Keratinocyte (primary cell): ENCODE data around the gene HYDIN. TPM values are rescaled to one million over a fixed set of nuclear protein-coding genes. Genes with fewer than 3 reads are reported as not detected.

Source experiments
- DNase-seq: peaks from one replicate; pipeline ENCODE4 v3.0.0-alpha.2; 2011; ENCODE audit warnings: low read depth, missing footprints, low spot score
- FAIRE-seq: peaks from 2 replicates; lab custom pipeline; 2011; peaks lifted over from hg19 to GRCh38; lab: Jason Lieb, UNC
- H2AFZ ChIP-seq: 2 replicates; pipeline ENCODE4 v1.6.0; 2012; ENCODE audit warnings: low read length, control low read depth, inconsistent platforms; ENCODE audit not compliant: control insufficient read depth
- H3K27ac ChIP-seq: 2 replicates; pipeline ENCODE4 v1.5.1; 2011; ENCODE audit warnings: low read length; ENCODE audit not compliant: control insufficient read depth, insufficient read depth
- H3K27me3 ChIP-seq: 3 replicates; pipeline ENCODE4 v1.6.0; 2011; ENCODE audit warnings: low read length; ENCODE audit not compliant: control insufficient read depth, insufficient read depth; ENCODE audit errors: extremely low read depth
- H3K36me3 ChIP-seq, 2 experiments: 2 replicates in 1 of 2; 3 replicates in 1 of 2; pipeline ENCODE4 v1.5.1; 2011; ENCODE audit warnings: low read length in 2 of 2, mild to moderate bottlenecking in 1 of 2; ENCODE audit not compliant: control insufficient read depth in 2 of 2, insufficient read depth in 2 of 2; ENCODE audit errors: extremely low read depth in 1 of 2
- H3K4me1 ChIP-seq: 3 replicates; pipeline ENCODE4 v1.5.1; 2011; ENCODE audit warnings: low read length; ENCODE audit not compliant: control insufficient read depth, insufficient read depth; ENCODE audit errors: extremely low read depth
- H3K4me2 ChIP-seq: 3 replicates; pipeline ENCODE4 v1.6.0; 2011; ENCODE audit warnings: low read depth, low read length; ENCODE audit not compliant: control insufficient read depth, insufficient read depth; ENCODE audit errors: extremely low read depth
- H3K4me3 ChIP-seq, 3 experiments: fragments of 200-600 bp in 1 of 3; sonication (generic) in 1 of 3; 2 replicates in 2 of 3; 3 replicates in 1 of 3; pipeline ENCODE4 v1.5.1; 2011 to 2016; ENCODE audit warnings: low read length in 3 of 3, mild to moderate bottlenecking in 3 of 3, control low read depth in 2 of 3, inconsistent platforms in 1 of 3, low read depth in 1 of 3, mixed read lengths in 1 of 3, mixed run types in 1 of 3, moderate library complexity in 1 of 3; ENCODE audit not compliant: control insufficient read depth in 2 of 3, insufficient read depth in 2 of 3; ENCODE audit errors: extremely low read depth in 1 of 3
- H3K79me2 ChIP-seq: 2 replicates; pipeline ENCODE4 v1.6.0; 2012; ENCODE audit warnings: low read length; ENCODE audit not compliant: control insufficient read depth, insufficient read depth
- H3K9ac ChIP-seq: 3 replicates; pipeline ENCODE4 v1.6.0; 2011; ENCODE audit warnings: low read length; ENCODE audit not compliant: control insufficient read depth, insufficient read depth; ENCODE audit errors: extremely low read depth
- H3K9me1 ChIP-seq: 3 replicates; pipeline ENCODE4 v1.6.0; 2011; ENCODE audit warnings: low read length; ENCODE audit not compliant: control insufficient read depth, insufficient read depth; ENCODE audit errors: extremely low read depth
- H3K9me3 ChIP-seq: 2 replicates; pipeline ENCODE4 v1.5.1; 2012; ENCODE audit warnings: low read depth, low read length; ENCODE audit not compliant: control insufficient read depth
- H4K20me1 ChIP-seq: 3 replicates; pipeline ENCODE4 v1.6.0; 2011; ENCODE audit warnings: low read length; ENCODE audit not compliant: control insufficient read depth, insufficient read depth; ENCODE audit errors: extremely low read depth
- EZH2 ChIP-seq: IDR thresholded peaks from one replicate; pipeline ENCODE4 v1.6.1; 2012; ENCODE audit warnings: inconsistent platforms, mild to moderate bottlenecking, low read length, moderate library complexity
- dilution Hi-C: fragments of 300-500 bp; cut with MboI; formaldehyde crosslinking; loops from one replicate; pipeline ENCODE4 v1.7.0; 2020; ENCODE audit warnings: low sequenced_read_pairs; ENCODE audit not compliant: extremely low pct_ligation_motif_present
- polyA plus RNA-seq, 5 experiments: library from polyadenylated mRNA; depleted of rRNA in 3 of 5; stranded (reverse) in 3 of 5; stranded (forward) in 1 of 5; unstranded in 1 of 5; fragments of >200 nt; gene quantifications; 1 replicate in 1 of 5; 2 replicates in 3 of 5; 3 replicates in 1 of 5; pipeline versions ENCODE4 v1.2.1 to v1.2.3, GENCODE V29; 2011 to 2012; ENCODE audit warnings: missing spikeins in 2 of 5, low read depth in 1 of 5, low replicate concordance in 1 of 5
- TF ChIP-seq, protein P1 (sequence below), 3 experiments: IDR thresholded peaks in 1 of 3; conservative IDR thresholded peaks in 1 of 3; optimal IDR thresholded peaks in 1 of 3; 2 replicates in 2 of 3; 3 replicates in 1 of 3; pipeline versions ENCODE3 to v1.5.1; 2011; ENCODE audit warnings: low read length in 3 of 3, mild to moderate bottlenecking in 3 of 3, moderate library complexity in 2 of 3, control low read depth in 1 of 3, inconsistent platforms in 1 of 3; ENCODE audit not compliant: insufficient read depth in 2 of 3; ENCODE audit errors: extremely low read depth in 1 of 3

Gene HYDIN
- polyA plus RNA-seq, 1 donor (not counting 4 experiments of a cell fraction or from before 2014, with no cell fraction given), result 0.49 TPM

- Histone ChIP-seq H3K79me2 (no peaks in the 10 kb centered on the region), H3K4me1 (no peaks in the 10 kb centered on the region), H3K9me1 (no peaks in the 10 kb centered on the region), H3K36me3 (peaks cover 33 to 48% of the 10 kb centered on the region in 2 experiments), H3K27ac (no peak overlapping the region), H3K4me2 (no peak overlapping the region), H3K9me3 (no peaks in the 10 kb centered on the region), H4K20me1 (peaks cover 4% of the 10 kb centered on the region), H2AFZ (no peak overlapping the region), H3K9ac (no peak overlapping the region), H3K4me3 (no peak overlapping the region), H3K27me3 (no peaks in the 10 kb centered on the region)
- FAIRE-seq (no peak), DNase-seq (no peak)
- TF ChIP-seq, protein P1, sequence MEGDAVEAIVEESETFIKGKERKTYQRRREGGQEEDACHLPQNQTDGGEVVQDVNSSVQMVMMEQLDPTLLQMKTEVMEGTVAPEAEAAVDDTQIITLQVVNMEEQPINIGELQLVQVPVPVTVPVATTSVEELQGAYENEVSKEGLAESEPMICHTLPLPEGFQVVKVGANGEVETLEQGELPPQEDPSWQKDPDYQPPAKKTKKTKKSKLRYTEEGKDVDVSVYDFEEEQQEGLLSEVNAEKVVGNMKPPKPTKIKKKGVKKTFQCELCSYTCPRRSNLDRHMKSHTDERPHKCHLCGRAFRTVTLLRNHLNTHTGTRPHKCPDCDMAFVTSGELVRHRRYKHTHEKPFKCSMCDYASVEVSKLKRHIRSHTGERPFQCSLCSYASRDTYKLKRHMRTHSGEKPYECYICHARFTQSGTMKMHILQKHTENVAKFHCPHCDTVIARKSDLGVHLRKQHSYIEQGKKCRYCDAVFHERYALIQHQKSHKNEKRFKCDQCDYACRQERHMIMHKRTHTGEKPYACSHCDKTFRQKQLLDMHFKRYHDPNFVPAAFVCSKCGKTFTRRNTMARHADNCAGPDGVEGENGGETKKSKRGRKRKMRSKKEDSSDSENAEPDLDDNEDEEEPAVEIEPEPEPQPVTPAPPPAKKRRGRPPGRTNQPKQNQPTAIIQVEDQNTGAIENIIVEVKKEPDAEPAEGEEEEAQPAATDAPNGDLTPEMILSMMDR (optimal IDR thresholded peaks at IDR 0.05 in 1 of 3, IDR thresholded peaks at IDR 0.05 in 1 of 3, conservative IDR thresholded peaks at IDR 0.05 in 1 of 3; ENCODE audit: extremely low read depth in 1 of 3, insufficient read depth in 2 of 3, low read length in 3 of 3), result no peak
- no peak for TF ChIP-seq EZH2
- dilution Hi-C loops, result no loop called here
Measured at GRCh38 chr16:70782237-70782636, 448.3 kb downstream of the HYDIN start.

- no peaks in the 10 kb centered on the region for H3K27me3 ChIP-seq
- no peak overlapping the region for H3K27ac ChIP-seq
- dilution Hi-C loops, result no loop called here
- no peak overlapping the region for H3K4me2 ChIP-seq
- H3K9me3 ChIP-seq, result no peaks in the 10 kb centered on the region
- FAIRE-seq (no peak), DNase-seq (no peak)
- H3K9me1 ChIP-seq, result no peaks in the 10 kb centered on the region
- no peak for TF ChIP-seq EZH2
- TF ChIP-seq, protein P1 (optimal IDR thresholded peaks at IDR 0.05 in 1 of 3, IDR thresholded peaks at IDR 0.05 in 1 of 3, conservative IDR thresholded peaks at IDR 0.05 in 1 of 3; ENCODE audit: extremely low read depth in 1 of 3, insufficient read depth in 2 of 3, low read length in 3 of 3), result no peak
- H3K79me2 ChIP-seq, result no peaks in the 10 kb centered on the region
- no peaks in the 10 kb centered on the region for H3K4me1 ChIP-seq
- peaks cover 4% of the 10 kb centered on the region for H4K20me1 ChIP-seq
- no peak overlapping the region for H3K4me3 ChIP-seq
- no peak overlapping the region for H3K9ac ChIP-seq
- H2AFZ ChIP-seq, result no peak overlapping the region
- H3K36me3 ChIP-seq, result peaks cover 33 to 46% of the 10 kb centered on the region in 2 experiments
Measured at GRCh38 chr16:70781800-70782199, 448.7 kb downstream of the HYDIN start.
